ENCODE measurements around the gene SLC12A7. TPM values are rescaled to one million over a fixed set of nuclear protein-coding genes. Genes with fewer than 3 reads are reported as not detected.

Gene SLC12A7
- total and polyA plus RNA-seq, 4 experiments from 2014 or later: 11.7 to 32.9 (median 26.5) TPM

GRCh38 chr5:1035421-1036405 is 76.2 kb downstream of the SLC12A7 start:
- no peak overlapping the region for H3K27ac Mint-ChIP-seq
- peaks cover 0 to 3% (median 1%) of the 10 kb centered on the region in 4 donors for H3K4me1 Mint-ChIP-seq
- Histone ChIP-seq H3K27ac (ENCODE audit: low read depth, low read length) (no peak overlapping the region), H3K9me3 (ENCODE audit: control insufficient read depth in 1 of 2, low read length in 2 of 2) (no peaks in the 10 kb centered on the region), H3K36me3 (ENCODE audit: insufficient read depth, low read length) (no peaks in the 10 kb centered on the region), H3K4me1 (ENCODE audit: insufficient read depth, low read length) (no peaks in the 10 kb centered on the region), H3K4me3 (ENCODE audit: low read length in 2 of 2) (no peak overlapping the region), H3K27me3 (ENCODE audit: insufficient read depth, low read length) (no peaks in the 10 kb centered on the region)
- no peaks in the 10 kb centered on the region for H3K36me3 Mint-ChIP-seq
- CTCF ChIA-PET (ENCODE audit: partially characterized antibody): no interaction called here
- peaks cover 3 to 4% of the 10 kb centered on the region in 2 donors for H3K27me3 Mint-ChIP-seq
- H3K9me3 Mint-ChIP-seq: no peaks in the 10 kb centered on the region
- intact Hi-C loops (cut with micrococcal nuclease): no loop called here
- no peak for DNase-seq
- POLR2A ChIA-PET (ENCODE audit: partially characterized antibody): no interaction called here
- H3K4me3 Mint-ChIP-seq: no peak overlapping the region

- no peak overlapping the region for H3K4me3 Mint-ChIP-seq
- H3K36me3 Mint-ChIP-seq: no peaks in the 10 kb centered on the region
- no peak overlapping the region for H3K27ac Mint-ChIP-seq
- POLR2A ChIA-PET (ENCODE audit: partially characterized antibody): no interaction called here
- CTCF ChIA-PET (ENCODE audit: partially characterized antibody): no interaction called here
- peaks cover 3 to 4% of the 10 kb centered on the region in 2 donors for H3K27me3 Mint-ChIP-seq
- H3K9me3 Mint-ChIP-seq: no peaks in the 10 kb centered on the region
- no peak overlapping the region for H3K27ac ChIP-seq (ENCODE audit: low read depth, low read length)
- no peaks in the 10 kb centered on the region for H3K27me3 ChIP-seq (ENCODE audit: insufficient read depth, low read length)
- intact Hi-C loops (cut with micrococcal nuclease): no loop called here
- H3K4me1 ChIP-seq (ENCODE audit: insufficient read depth, low read length): no peaks in the 10 kb centered on the region
- H3K36me3 ChIP-seq (ENCODE audit: insufficient read depth, low read length): no peaks in the 10 kb centered on the region
- H3K4me1 Mint-ChIP-seq: peaks cover 0 to 3% (median 1%) of the 10 kb centered on the region in 4 donors
- H3K9me3 ChIP-seq (ENCODE audit: control insufficient read depth in 1 of 2, low read length in 2 of 2): no peaks in the 10 kb centered on the region
- no peak overlapping the region for H3K4me3 ChIP-seq (ENCODE audit: low read length in 2 of 2)
- no peak for DNase-seq
These were observed 76.9 kb downstream of the SLC12A7 start for GRCh38 chr5:1034986-1035385.

- Histone ChIP-seq H3K4me1 (ENCODE audit: insufficient read depth, low read length) (no peaks in the 10 kb centered on the region), H3K27me3 (ENCODE audit: insufficient read depth, low read length) (no peaks in the 10 kb centered on the region), H3K36me3 (ENCODE audit: insufficient read depth, low read length) (no peaks in the 10 kb centered on the region), H3K9me3 (ENCODE audit: control insufficient read depth in 1 of 2, low read length in 2 of 2) (no peaks in the 10 kb centered on the region), H3K4me3 (ENCODE audit: low read length in 2 of 2) (no peak overlapping the region), H3K27ac (ENCODE audit: low read depth, low read length) (no peak overlapping the region)
- ChIA-PET POLR2A (ENCODE audit: partially characterized antibody) (no interaction called here), CTCF (ENCODE audit: partially characterized antibody) (no interaction called here)
- H3K36me3 Mint-ChIP-seq: no peaks in the 10 kb centered on the region
- peaks cover 0 to 3% (median 1%) of the 10 kb centered on the region in 4 donors for H3K4me1 Mint-ChIP-seq
- no peak overlapping the region for H3K27ac Mint-ChIP-seq
- H3K27me3 Mint-ChIP-seq: peaks cover 3 to 4% of the 10 kb centered on the region in 2 donors
- DNase-seq: no peak
- H3K9me3 Mint-ChIP-seq: no peaks in the 10 kb centered on the region
- intact Hi-C loops (cut with micrococcal nuclease): no loop called here
- no peak overlapping the region for H3K4me3 Mint-ChIP-seq
These were observed 77.4 kb downstream of the SLC12A7 start for GRCh38 chr5:1034421-1034905.

- Mint-ChIP-seq H3K9me3 (no peaks in the 10 kb centered on the region), H3K4me1 (peaks cover 0 to 3% (median 1%) of the 10 kb centered on the region in 4 donors), H3K27me3 (peaks cover 3 to 4% of the 10 kb centered on the region in 2 donors), H3K36me3 (no peaks in the 10 kb centered on the region), H3K4me3 (no peak overlapping the region), H3K27ac (no peak overlapping the region)
- Histone ChIP-seq H3K9me3 (ENCODE audit: control insufficient read depth in 1 of 2, low read length in 2 of 2) (no peaks in the 10 kb centered on the region), H3K4me3 (ENCODE audit: low read length in 2 of 2) (no peak overlapping the region), H3K27me3 (ENCODE audit: insufficient read depth, low read length) (no peaks in the 10 kb centered on the region), H3K36me3 (ENCODE audit: insufficient read depth, low read length) (no peaks in the 10 kb centered on the region), H3K27ac (ENCODE audit: low read depth, low read length) (no peak overlapping the region), H3K4me1 (ENCODE audit: insufficient read depth, low read length) (no peaks in the 10 kb centered on the region)
- ChIA-PET CTCF (ENCODE audit: partially characterized antibody) (no interaction called here), POLR2A (ENCODE audit: partially characterized antibody) (no interaction called here)
- intact Hi-C loops (cut with micrococcal nuclease): no loop called here
- DNase-seq: no peak
These were observed 78.0 kb downstream of the SLC12A7 start for GRCh38 chr5:1033606-1034420.

GRCh38 chr5:1033178-1033577 is 78.7 kb downstream of the SLC12A7 start:
- H3K27ac Mint-ChIP-seq: no peak overlapping the region
- H3K4me3 ChIP-seq (ENCODE audit: low read length in 2 of 2): no peak overlapping the region
- no peaks in the 10 kb centered on the region for H3K9me3 Mint-ChIP-seq
- H3K36me3 Mint-ChIP-seq: no peaks in the 10 kb centered on the region
- ChIA-PET POLR2A (ENCODE audit: partially characterized antibody) (no interaction called here), CTCF (ENCODE audit: partially characterized antibody) (no interaction called here)
- no peak overlapping the region for H3K4me3 Mint-ChIP-seq
- H3K27me3 Mint-ChIP-seq: peaks cover 3 to 4% of the 10 kb centered on the region in 2 donors
- H3K27ac ChIP-seq (ENCODE audit: low read depth, low read length): no peak overlapping the region
- H3K9me3 ChIP-seq (ENCODE audit: control insufficient read depth in 1 of 2, low read length in 2 of 2): no peaks in the 10 kb centered on the region
- H3K4me1 Mint-ChIP-seq: peaks cover 0 to 3% (median 1%) of the 10 kb centered on the region in 4 donors
- intact Hi-C loops (cut with micrococcal nuclease): no loop called here
- no peaks in the 10 kb centered on the region for H3K36me3 ChIP-seq (ENCODE audit: insufficient read depth, low read length)
- H3K4me1 ChIP-seq (ENCODE audit: insufficient read depth, low read length): no peaks in the 10 kb centered on the region
- no peaks in the 10 kb centered on the region for H3K27me3 ChIP-seq (ENCODE audit: insufficient read depth, low read length)
- no peak for DNase-seq

GRCh38 chr5:1032551-1033027 is 79.3 kb downstream of the SLC12A7 start:
- no peaks in the 10 kb centered on the region for H3K36me3 ChIP-seq (ENCODE audit: insufficient read depth, low read length)
- H3K9me3 ChIP-seq (ENCODE audit: control insufficient read depth in 1 of 2, low read length in 2 of 2): no peaks in the 10 kb centered on the region
- DNase-seq: no peak
- no peaks in the 10 kb centered on the region for H3K36me3 Mint-ChIP-seq
- ChIA-PET CTCF (ENCODE audit: partially characterized antibody) (no interaction called here), POLR2A (ENCODE audit: partially characterized antibody) (no interaction called here)
- no peaks in the 10 kb centered on the region for H3K9me3 Mint-ChIP-seq
- no peak overlapping the region for H3K4me3 Mint-ChIP-seq
- peaks cover 0 to 3% (median 1%) of the 10 kb centered on the region in 4 donors for H3K4me1 Mint-ChIP-seq
- intact Hi-C loops (cut with micrococcal nuclease): no loop called here
- no peak overlapping the region for H3K4me3 ChIP-seq (ENCODE audit: low read length in 2 of 2)
- peaks cover 3 to 4% of the 10 kb centered on the region in 2 donors for H3K27me3 Mint-ChIP-seq
- H3K27me3 ChIP-seq (ENCODE audit: insufficient read depth, low read length): no peaks in the 10 kb centered on the region
- no peak overlapping the region for H3K27ac ChIP-seq (ENCODE audit: low read depth, low read length)
- no peak overlapping the region for H3K27ac Mint-ChIP-seq
- no peaks in the 10 kb centered on the region for H3K4me1 ChIP-seq (ENCODE audit: insufficient read depth, low read length)

GRCh38 chr5:1032011-1032410 is 79.9 kb downstream of the SLC12A7 start:
- no peak for DNase-seq
- H3K4me1 Mint-ChIP-seq: peaks cover 0 to 3% (median 1%) of the 10 kb centered on the region in 4 donors
- H3K27me3 Mint-ChIP-seq: peaks cover 3 to 4% of the 10 kb centered on the region in 2 donors
- no peak overlapping the region for H3K4me3 ChIP-seq (ENCODE audit: low read length in 2 of 2)
- no peaks in the 10 kb centered on the region for H3K9me3 ChIP-seq (ENCODE audit: control insufficient read depth in 1 of 2, low read length in 2 of 2)
- intact Hi-C loops (cut with micrococcal nuclease): no loop called here
- POLR2A ChIA-PET (ENCODE audit: partially characterized antibody): no interaction called here
- H3K27ac Mint-ChIP-seq: no peak overlapping the region
- no peaks in the 10 kb centered on the region for H3K36me3 Mint-ChIP-seq
- H3K27me3 ChIP-seq (ENCODE audit: insufficient read depth, low read length): no peaks in the 10 kb centered on the region
- H3K27ac ChIP-seq (ENCODE audit: low read depth, low read length): no peak overlapping the region
- no peak overlapping the region for H3K4me3 Mint-ChIP-seq
- CTCF ChIA-PET (ENCODE audit: partially characterized antibody): no interaction called here
- no peaks in the 10 kb centered on the region for H3K36me3 ChIP-seq (ENCODE audit: insufficient read depth, low read length)
- H3K4me1 ChIP-seq (ENCODE audit: insufficient read depth, low read length): no peaks in the 10 kb centered on the region
- H3K9me3 Mint-ChIP-seq: no peaks in the 10 kb centered on the region
